ENCODE measurements around the gene TBC1D5.

Gene TBC1D5

GRCh38 chr3:17456650-17457049, 285.8 kb downstream of the TBC1D5 start:
- no peak for DNase-seq

GRCh38 chr3:17456046-17456445, 286.4 kb downstream of the TBC1D5 start:
- DNase-seq: no peak

- DNase-seq: no peak
Observed at GRCh38 chr3:17444865-17445264, 297.6 kb downstream of the TBC1D5 start.

- DNase-seq: no peak
Observed at GRCh38 chr3:17443142-17443541, 299.3 kb downstream of the TBC1D5 start.

GRCh38 chr3:17442332-17443049, 299.9 kb downstream of the TBC1D5 start:
- DNase-seq: no peak

DNA sequence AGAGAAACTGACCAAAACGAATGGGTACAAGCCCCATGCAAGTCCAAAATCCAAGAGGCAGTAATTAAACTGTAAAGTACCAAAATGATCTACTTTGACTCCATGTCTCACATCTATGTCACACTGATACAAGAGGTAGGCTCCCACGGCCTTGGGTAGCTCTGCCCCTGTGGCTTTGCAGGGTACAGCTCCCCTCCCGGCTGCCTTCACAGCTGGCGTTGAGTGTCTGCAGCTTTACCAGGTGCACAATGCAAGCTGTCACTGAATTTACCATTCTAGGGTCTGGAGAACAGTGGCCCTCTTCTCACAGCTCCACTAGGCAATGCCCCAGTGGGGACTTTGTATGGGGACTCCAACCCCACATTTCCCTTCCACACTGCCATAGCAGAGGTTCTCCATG, 308.6 kb downstream of the TBC1D5 start:
- DNase-seq: no peak

GRCh38 chr3:17432236-17432635, 310.2 kb downstream of the TBC1D5 start:
- no peak for DNase-seq

GRCh38 chr3:17431484-17432045, 310.9 kb downstream of the TBC1D5 start:
- DNase-seq: no peak

DNA sequence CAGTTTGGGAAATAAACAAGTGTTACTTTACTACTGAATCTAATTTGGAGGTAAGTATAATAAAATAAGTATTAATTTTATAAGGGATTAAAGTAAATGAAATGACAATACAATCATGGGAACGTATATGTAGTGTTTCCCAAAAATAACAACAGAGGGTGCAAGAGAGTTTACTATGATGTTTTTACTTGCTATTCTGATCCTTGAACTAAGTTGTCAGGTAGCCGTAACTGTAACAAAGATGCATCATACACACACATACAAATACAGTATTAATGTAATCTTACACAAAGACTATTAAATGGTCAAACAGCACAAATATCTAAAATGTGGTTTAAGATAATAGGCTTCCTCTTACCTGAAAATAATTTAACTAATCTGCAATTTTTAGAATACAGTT, 311.4 kb downstream of the TBC1D5 start:
- DNase-seq: peak in 1 of 2 experiments; percentile 56

DNA sequence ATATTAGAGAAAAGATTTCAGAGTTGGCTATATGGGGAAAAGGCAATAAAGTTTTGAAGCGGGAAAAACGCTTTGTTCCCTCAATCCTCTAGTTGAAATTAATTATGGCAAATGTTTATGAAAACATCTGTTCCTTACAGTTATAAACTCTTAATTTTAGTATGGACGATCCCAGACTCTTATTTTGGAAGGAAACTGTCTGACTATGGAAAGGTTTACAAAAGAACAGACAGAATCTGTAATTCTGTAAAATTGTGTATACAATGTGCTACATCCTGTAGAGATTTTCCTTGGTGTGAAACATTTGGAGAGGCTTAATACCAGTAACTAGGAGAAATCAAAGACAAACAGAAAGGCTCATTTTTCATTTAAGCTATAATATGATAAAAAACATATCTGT, 311.8 kb downstream of the TBC1D5 start:
- DNase-seq: no peak

GRCh38 chr3:17423786-17424536, 318.5 kb downstream of the TBC1D5 start:
- no peak for DNase-seq

DNA sequence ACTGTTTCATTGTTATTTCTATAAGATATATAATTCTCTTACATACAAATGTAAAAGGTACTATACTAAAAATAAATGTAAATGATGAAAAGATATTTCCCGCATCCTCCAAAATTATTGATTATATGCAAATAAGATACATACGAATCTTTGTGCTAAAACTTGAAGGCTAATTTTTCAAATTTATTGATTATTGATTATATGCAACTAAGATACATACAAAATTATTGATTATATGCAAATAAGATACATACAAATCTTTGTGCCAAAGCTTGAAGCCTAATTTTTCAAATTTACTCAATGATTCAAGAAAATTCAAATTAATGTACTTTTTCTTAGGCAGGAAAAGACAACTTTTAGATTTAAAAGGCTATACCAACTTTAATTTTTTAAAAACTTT, 319.8 kb downstream of the TBC1D5 start:
- DNase-seq: no peak

DNA sequence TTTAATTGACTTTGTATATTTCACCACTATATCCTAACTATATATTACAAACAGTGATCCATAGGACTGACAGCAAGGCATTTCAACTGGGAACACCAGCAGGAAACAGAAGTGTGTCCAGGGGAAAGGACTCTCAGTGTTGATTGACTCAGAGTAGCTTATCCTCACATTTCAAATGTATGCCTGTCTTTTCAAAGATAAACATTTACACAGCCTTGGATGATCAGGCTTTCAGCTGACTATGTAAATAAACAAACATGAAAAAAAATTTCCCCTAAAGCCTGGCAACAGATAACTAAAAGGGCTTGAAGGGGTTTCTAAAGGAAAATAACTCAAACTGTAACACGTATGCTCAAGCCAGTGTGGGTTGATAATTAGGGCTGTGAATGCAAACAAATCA, 321.8 kb downstream of the TBC1D5 start:
- DNase-seq: peak in 1 of 2 experiments; percentile 4

DNA sequence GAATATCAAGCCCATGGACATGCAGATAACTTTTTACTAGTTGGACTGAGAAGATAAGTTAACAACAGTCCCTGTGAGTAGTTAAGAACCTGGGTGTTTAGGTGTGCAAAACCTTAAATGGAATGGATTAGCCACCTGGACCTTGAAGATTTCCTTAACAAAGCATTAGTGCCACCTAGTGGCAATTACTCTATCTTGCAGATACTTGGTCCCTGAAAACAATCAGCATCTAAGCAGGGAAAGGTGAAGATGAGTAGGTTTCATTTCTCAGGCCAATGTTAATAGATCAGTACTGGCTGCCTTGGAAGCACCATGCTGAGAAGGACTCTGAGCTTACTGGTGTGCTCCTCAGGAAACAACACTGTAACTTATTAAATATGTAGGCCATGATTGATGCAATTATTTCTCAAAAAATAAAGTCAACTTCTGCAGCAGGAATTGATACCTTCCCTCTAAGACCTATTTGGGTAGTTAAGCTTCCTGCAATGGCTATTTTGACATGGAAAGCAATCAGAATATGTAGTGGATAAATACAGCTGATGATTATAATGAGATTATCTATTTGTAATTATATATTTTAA, 329.4 kb downstream of the TBC1D5 start:
- peak; percentile 17 to 80 for DNase-seq

- peak in 1 of 2 experiments; percentile 9 for DNase-seq
Observed at GRCh38 chr3:17411157-17411877, 331.1 kb downstream of the TBC1D5 start.

GRCh38 chr3:17407576-17407975, 334.9 kb downstream of the TBC1D5 start:
- DNase-seq: no peak

- no peak for DNase-seq
Observed at GRCh38 chr3:17404548-17404947, 337.9 kb downstream of the TBC1D5 start.

DNA sequence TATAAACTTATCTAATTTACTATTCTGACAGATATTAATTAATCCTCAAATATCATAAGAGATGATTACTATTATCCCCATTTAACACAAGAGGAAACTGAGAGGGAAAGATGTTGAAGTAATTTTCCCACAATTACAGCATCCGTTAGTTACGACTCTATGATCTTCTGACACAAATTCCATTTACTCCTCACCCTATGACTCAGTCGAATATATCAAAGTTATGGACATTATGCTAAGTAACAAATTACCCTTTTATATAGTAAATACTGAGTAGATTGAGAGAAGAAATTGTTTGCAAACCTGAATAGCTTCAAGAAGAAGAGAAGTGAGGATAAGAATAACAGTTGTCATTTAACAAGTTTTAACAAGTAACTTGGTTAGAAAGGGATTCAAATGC, 340.0 kb downstream of the TBC1D5 start:
- DNase-seq: no peak

DNA sequence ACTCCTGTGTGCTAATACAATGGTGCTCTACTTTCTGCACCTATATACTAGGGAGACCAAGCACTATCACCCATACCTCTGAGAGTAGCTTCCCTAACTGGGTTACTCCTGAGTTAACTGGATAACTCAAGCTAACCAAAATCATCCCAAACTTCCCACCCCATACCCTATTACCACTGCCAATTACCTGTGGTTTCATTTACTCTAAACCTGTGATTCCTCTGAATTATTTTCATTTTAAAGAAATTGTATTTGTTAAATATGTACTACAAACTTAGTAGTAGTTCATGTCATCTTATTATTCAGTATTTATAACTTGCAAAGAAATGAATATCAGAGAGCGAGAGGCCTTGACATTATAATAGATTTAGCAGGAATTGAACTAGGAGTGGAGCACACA, 340.5 kb downstream of the TBC1D5 start:
- no peak for DNase-seq

- no peak for DNase-seq
Observed at GRCh38 chr3:17399586-17399985, 342.8 kb downstream of the TBC1D5 start.

GRCh38 chr3:17398959-17399551, 343.4 kb downstream of the TBC1D5 start:
- no peak for DNase-seq

- DNase-seq: no peak
Observed at GRCh38 chr3:17396036-17396435, 346.4 kb downstream of the TBC1D5 start.

Measured in NCI-H526 (cell line).